Islet precursor cell (in vitro differentiated cells): Measurements from ENCODE around the gene DCLK1.

Experiments used
- DNase-seq: peaks from one replicate; pipeline ENCODE4 v3.0.0-alpha.2; 2018

The DCLK1 gene

DNA sequence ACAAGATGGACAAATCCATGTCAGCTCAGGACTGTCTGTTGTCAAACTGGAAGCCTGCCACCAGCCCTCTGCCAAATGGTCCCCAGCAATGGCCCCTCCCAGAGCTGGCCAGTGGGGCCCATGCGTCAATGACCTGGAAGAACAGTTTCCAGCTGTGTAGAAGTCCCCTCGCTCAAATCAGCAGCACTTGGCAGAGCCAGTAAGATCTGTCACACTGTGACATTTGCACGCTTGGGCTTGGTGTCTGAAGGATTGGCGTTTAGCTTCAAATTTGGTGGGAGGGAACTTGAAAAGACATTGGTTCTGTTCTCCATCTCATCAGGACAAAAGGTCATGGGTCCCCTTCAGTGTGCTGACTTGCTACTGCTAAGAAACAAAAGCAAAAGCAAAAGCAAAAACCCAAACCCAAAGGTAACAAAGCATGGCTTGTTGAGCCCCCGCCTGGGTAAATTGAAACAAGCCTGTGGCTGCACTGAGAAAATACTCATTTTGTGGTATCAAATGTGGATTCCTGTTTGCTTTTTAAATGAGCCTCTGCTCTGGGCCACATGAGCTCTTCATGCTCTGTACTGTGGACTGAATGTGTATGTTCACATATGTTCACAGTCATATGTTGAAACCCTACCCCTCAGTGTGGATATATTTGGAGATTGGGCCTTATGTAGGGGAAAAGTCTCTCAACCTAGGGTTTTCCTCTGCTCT is 401.1 kb downstream of the DCLK1 start:
- DNase-seq = no peak

GRCh38 chr13:35727881-35728280 is 403.3 kb downstream of the DCLK1 start:
- DNase-seq = no peak

DNA sequence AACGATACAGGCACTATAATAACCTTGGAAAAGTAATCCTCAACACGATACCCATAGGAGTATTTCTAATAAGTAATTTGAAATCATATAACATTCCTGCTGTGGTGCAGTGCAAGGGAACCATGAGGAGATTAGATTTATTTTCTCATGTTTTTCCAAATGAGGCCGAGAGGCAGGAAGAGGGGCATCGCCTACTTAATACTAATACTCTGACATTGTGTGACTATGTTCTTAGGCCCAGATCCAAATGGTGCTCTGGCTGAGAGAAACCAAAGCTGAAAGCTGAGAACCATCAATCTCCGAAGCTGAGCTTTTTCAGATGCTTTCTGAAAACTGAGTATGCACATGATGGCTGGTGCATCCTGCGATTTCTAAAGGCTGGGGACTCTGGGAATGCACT is 406.7 kb downstream of the DCLK1 start:
- no peak for DNase-seq

DNA sequence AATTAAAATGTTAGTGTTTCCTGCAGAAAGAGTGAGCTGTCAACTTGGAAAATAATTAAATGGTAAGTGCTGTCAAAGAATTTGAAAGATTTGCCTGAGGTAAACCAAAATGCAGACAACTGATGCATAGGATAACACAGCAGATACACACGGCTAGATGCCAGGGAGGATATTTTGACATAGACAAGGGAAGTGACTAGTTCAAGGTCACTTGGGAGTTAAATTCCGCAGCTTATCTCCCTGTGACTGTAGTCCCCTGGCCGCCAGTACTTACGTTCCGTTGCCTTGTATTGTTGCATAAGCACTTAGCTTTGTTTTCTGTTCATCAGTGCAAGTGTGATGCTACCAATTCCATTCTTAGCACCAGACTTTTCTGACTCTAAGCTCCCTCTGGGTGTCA is 407.4 kb downstream of the DCLK1 start:
- DNase-seq = no peak

DNA sequence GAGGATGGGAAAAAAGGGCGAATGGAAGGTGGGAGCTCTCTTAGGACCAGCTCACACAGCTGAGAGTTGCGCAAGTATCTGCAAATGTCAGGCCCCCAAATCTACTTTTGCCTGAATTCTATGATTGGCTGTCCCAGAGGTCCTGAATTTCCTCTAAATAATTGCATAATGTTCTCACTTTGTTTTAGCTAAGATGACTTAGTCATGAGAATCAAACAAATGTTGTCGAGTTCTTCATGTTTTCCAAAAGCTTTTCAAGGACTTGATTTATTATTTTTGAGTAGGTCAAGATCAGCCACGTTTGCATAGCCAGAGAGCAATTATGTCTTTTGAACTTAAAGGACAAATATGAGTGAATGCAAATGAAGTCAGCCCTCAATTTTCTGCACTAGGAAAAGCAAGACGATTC is 408.1 kb downstream of the DCLK1 start:
- no peak for DNase-seq

DNA sequence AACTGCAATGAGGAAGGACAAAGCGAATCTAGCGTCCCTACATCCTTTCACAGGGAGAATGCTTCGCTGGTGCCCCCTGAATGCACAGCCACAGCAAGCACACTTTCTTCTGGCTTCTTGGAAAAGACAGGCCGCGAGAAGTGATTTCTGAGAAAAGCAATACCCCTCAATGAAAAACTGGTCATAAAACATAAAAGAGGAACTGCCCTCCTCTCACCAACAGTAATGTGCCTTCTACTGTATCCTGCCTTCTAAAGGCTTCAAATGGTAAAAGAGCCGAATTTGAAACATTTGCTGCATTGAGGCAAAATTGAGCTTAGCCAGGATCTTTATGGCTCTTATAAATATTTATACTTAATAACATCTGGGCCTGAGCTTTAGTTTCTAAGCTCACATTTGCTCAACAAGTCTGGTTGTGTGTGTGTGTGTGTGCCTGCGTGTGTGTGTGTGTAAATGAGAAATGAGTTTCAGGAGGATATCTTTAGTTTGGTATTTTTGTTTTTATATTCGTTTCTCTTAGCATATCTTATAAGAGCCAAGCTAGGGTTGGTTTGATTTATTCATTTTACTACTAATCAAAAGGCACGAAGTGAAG is 408.6 kb downstream of the DCLK1 start:
- no peak for DNase-seq

DNA sequence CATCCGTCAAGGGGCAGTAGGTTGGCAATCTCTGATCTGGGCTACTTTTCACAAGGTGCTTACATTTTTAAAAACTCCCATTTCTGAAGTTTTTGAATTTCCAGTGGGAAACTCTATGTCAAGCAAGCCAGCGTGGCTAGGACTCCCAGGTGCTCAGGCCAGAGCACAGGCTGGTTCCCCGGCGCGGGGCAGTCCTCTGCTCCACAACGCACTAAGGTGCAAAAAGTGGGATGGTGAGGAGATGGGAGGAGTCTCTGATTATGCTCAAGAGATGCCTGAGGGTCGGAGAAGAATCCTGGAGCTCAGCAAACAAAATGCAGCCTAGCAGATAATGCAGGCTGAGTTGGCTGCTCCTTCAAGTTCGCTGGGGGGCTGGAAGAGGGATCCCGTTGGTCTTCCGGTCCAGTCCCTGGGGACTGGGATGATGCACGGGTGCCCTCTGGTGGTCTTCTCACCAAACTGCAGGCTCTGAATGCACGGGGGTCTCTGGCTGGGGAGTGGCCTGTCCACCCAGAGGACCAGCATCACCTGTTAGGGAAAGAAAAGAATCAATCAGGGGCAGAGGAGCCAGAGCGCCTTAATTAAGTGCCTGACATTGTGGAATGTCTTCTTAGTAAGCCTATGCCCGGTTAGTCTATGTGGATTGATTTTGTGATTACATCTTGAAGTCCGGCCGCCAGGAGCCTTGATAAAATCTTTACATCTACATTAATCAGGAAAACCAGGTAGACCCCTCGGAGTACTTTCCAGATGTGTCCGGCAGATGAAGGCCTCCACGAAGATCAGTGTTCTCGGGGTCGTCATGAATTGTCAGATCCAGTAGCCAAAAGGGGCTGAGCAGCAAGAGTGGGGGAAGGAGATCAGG is 410.3 kb downstream of the DCLK1 start:
- peak; percentile 87 for DNase-seq

GRCh38 chr13:35720290-35720689 is 410.9 kb downstream of the DCLK1 start:
- DNase-seq = no peak
